Testis (tissue), 3 donors: ENCODE data around the gene BTG1. TPM values are rescaled to one million over a fixed set of nuclear protein-coding genes. Genes with fewer than 3 reads are reported as not detected.

Experiments
- DNase-seq: peaks from one replicate; pipeline ENCODE4 v3.0.0-alpha.2; 2019
- H3K27ac ChIP-seq, 2 donors: fragments of 200-600 bp; sonication (generic); one replicate each; pipeline ENCODE4 v1.5.1; 2019
- H3K27me3 ChIP-seq: fragments of 200-600 bp; sonication (generic); one replicate; pipeline ENCODE4 v1.5.1; 2019
- H3K36me3 ChIP-seq: fragments of 200-600 bp; sonication (generic); one replicate; pipeline ENCODE4 v1.5.1; 2017; ENCODE audit warnings: low read depth; ENCODE audit errors: missing control alignments
- H3K4me1 ChIP-seq: fragments of 200-600 bp; sonication (generic); one replicate; pipeline ENCODE4 v1.5.1; 2019
- H3K4me3 ChIP-seq, 2 donors: fragments of 200-600 bp; sonication (generic); one replicate each; pipeline ENCODE4 v1.5.1; 2017 to 2019
- H3K9me3 ChIP-seq: fragments of 200-600 bp; sonication (generic); one replicate; pipeline ENCODE4 v1.5.1; 2017
- POLR2A ChIP-seq: fragments of 450-650 bp; IDR thresholded peaks from one replicate; pipeline ENCODE4 v1.6.1; 2017; ENCODE audit warnings: antibody characterized with exemption, mild to moderate bottlenecking, moderate library complexity
- WGBS, 2 donors: methylation state at CpG; one replicate each; pipeline ENCODE4 v1.1.5; 2018; 5-methylcytosine and 5-hydroxymethylcytosine counted together
- intact Hi-C: fragments of 100-400 bp; cut with DNase I; formaldehyde crosslinking; loops from one replicate; pipeline ENCODE4 v1.15.1; 2023; ENCODE audit warnings: low total_unique reads
- polyA plus RNA-seq: library from polyadenylated mRNA; stranded (reverse); fragments of 350-450 nt; fragmentation: Illumina TruSeq; extraction: RNeasy Lipid Tissue Mini Kit (QIAGEN cat#74804); gene quantifications from one replicate; pipeline ENCODE4 v1.2.3, GENCODE V29; 2014; ENCODE audit warnings: low read depth, low replicate concordance; ENCODE audit not compliant: insufficient read depth
- total RNA-seq, 2 donors: library from RNA; depleted of rRNA; stranded (reverse); fragments of >200 nt; gene quantifications; one replicate each; pipeline ENCODE4 v1.2.3, GENCODE V29; 2016
- TF ChIP-seq, protein P1 (sequence below), 3 experiments: fragments of 450-650 bp in 2 of 3; fragments of 200-600 bp in 1 of 3; sonication (generic) in 1 of 3; IDR thresholded peaks; one replicate each; pipeline ENCODE4 v1.5.1; 2016 to 2019; ENCODE audit warnings: antibody characterized with exemption in 3 of 3, mild to moderate bottlenecking in 2 of 3, moderate library complexity in 1 of 3

BTG1 gene
- total and polyA plus RNA-seq, 3 donors from 2014 or later = 23.8 to 65.3 (median 37.0) TPM

DNA sequence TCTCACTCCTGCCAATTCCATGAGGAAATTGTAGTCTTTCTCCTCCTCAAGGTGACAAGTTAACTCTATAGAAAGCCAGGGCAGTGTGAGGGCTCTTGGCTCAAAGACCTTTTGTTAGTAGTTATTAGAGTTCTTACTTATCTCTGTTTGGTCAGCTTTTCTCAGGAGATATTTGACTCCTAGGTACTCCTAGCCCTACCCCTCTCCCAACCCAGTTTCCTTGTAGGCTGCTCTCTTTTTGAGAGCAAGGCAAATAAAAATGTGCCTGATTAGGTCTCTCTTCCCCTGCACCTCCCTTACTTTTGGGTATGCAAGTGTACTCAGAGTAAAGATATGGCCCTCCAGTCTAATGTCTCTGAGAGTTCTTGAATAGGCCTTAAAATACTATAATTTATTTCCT, 23.8 kb downstream of the BTG1 start:
- Histone ChIP-seq H3K27ac (no peak overlapping the region), H3K4me1 (no peaks in the 10 kb centered on the region), H3K27me3 (no peaks in the 10 kb centered on the region), H3K36me3 (no peaks in the 10 kb centered on the region), H3K4me3 (no peak overlapping the region), H3K9me3 (no peaks in the 10 kb centered on the region)
- TF ChIP-seq, protein P1, sequence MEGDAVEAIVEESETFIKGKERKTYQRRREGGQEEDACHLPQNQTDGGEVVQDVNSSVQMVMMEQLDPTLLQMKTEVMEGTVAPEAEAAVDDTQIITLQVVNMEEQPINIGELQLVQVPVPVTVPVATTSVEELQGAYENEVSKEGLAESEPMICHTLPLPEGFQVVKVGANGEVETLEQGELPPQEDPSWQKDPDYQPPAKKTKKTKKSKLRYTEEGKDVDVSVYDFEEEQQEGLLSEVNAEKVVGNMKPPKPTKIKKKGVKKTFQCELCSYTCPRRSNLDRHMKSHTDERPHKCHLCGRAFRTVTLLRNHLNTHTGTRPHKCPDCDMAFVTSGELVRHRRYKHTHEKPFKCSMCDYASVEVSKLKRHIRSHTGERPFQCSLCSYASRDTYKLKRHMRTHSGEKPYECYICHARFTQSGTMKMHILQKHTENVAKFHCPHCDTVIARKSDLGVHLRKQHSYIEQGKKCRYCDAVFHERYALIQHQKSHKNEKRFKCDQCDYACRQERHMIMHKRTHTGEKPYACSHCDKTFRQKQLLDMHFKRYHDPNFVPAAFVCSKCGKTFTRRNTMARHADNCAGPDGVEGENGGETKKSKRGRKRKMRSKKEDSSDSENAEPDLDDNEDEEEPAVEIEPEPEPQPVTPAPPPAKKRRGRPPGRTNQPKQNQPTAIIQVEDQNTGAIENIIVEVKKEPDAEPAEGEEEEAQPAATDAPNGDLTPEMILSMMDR (IDR thresholded peaks at IDR 0.05) = no peak
- TF ChIP-seq POLR2A = no peak
- intact Hi-C loops = no loop called here
- DNase-seq = no peak

DNA sequence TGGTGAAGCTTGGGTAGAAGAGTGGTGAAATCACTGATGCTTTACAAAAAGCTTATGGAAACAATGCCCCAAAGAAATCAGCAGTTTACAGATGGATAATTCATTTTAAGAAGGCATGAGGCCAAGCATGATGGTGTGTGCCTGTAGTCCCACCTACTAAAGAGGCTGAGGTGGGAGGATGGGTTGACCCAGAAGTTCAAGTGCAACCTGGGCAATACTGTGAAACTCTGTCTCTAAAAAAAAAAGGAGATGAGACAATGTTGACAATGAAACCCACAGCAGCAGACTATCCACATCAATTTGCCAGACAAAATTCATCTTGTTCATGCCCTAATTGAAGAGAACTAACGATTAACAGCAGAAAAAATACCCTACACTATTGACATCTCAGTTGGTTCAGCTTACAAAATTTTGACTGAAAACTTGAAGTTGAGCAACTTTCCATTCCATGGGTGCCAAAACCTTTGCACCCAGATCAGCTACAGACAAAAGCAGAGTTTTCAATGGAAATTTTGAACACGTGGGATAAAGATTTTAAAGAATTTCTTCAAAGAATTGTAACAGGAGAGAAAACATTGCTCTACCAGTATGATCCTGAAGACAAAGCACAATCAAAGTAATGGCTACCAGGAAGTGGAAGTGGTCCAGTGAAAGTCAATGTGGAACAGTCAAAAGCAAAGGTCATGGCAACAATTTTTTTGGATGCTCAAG, 26.7 kb downstream of the BTG1 start:
- no peak overlapping the region for H3K27ac ChIP-seq
- WGBS, 2 donors = 89 to 95% methylated on average over 2 of the region's 2 CpGs
- DNase-seq = no peak
- TF ChIP-seq, protein P1 (IDR thresholded peaks at IDR 0.05) = no peak
- TF ChIP-seq POLR2A = no peak
- no peaks in the 10 kb centered on the region for H3K27me3 ChIP-seq
- intact Hi-C loops = no loop called here
- H3K4me3 ChIP-seq = no peak overlapping the region
- H3K9me3 ChIP-seq = no peaks in the 10 kb centered on the region
- no peaks in the 10 kb centered on the region for H3K36me3 ChIP-seq
- H3K4me1 ChIP-seq = no peaks in the 10 kb centered on the region

DNA sequence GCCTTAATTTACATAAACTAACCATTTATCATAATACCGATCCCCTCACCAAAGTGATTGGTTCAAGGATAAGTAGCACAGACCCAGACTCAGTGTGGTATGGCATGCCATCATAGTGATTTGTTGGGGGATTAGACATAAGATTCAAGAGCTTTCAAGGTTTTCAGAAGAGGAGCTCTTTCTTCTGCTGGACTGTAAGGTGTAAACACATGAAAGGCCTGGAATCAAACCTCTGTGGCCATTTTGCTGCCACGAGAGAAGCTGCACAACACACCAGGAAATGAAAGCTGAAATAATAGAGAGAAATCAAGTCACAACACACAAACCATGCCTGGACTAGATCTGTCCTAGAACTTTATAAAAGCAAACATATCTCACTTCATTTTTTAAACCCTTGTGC, 30.8 kb downstream of the BTG1 start:
- 96 to 100% methylated on average over 2 of the region's 2 CpGs for WGBS, 2 donors
- H3K9me3 ChIP-seq = no peaks in the 10 kb centered on the region
- no peaks in the 10 kb centered on the region for H3K4me1 ChIP-seq
- H3K27ac ChIP-seq = no peak overlapping the region
- no peak for DNase-seq
- no peaks in the 10 kb centered on the region for H3K27me3 ChIP-seq
- no peak for TF ChIP-seq POLR2A
- TF ChIP-seq, protein P1 (IDR thresholded peaks at IDR 0.05) = no peak
- no peak overlapping the region for H3K4me3 ChIP-seq
- intact Hi-C loops = no loop called here
- no peaks in the 10 kb centered on the region for H3K36me3 ChIP-seq

DNA sequence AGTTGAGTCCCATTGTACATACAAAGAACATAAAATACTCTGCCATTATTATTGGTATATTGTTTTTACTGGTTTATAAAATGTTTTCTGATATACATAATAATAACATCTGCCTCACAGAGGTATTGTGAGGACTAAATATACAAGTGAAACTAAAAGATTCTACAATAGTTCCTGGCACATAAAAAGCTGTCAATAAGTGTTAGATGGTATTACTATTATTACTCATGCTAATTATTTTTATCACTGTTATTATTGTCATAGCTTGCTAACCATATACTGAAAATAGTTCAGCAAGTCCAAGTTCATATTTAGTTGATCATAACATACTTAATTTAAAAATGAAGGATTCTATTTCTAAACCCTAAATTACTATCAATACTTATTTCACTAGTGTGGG, 34.4 kb downstream of the BTG1 start:
- TF ChIP-seq, protein P1 (IDR thresholded peaks at IDR 0.05) = no peak
- TF ChIP-seq POLR2A = no peak
- Histone ChIP-seq H3K4me1 (peaks cover 11% of the 10 kb centered on the region), H3K9me3 (no peaks in the 10 kb centered on the region), H3K27me3 (no peaks in the 10 kb centered on the region), H3K36me3 (no peaks in the 10 kb centered on the region), H3K27ac (no peak overlapping the region), H3K4me3 (no peak overlapping the region)
- no peak for DNase-seq
- intact Hi-C loops = no loop called here

DNA sequence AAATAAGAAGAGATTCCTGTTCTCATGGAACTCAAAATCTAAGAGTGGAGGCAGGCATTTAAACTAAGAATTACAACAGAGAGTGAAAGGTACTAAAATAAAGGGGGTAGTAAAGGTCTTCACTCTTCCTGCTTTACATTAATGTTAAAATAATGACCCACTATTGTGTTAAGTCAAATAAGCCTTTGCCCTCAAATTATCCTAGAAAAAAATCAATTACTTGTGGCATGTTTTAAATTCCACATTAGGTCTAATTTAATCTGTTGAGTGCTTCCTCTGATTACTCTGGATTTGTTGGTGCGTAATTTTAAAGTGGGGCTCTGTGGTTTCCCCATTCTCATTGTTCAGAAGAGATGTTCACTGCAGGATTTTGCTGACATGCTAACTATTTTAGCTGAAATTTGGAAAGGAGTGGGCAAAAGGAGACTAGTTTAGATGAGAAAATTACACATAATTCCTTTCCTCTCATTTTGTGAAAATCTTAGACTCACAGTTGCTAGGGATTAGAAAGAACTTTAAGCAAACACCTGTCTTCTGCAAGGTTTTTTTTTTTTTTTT, 35.5 kb downstream of the BTG1 start:
- 92 to 94% methylated on average over 1 of the region's 1 CpG for WGBS, 2 donors
- Histone ChIP-seq H3K4me1 (peaks cover 11% of the 10 kb centered on the region), H3K27me3 (no peaks in the 10 kb centered on the region), H3K27ac (no peak overlapping the region), H3K36me3 (no peaks in the 10 kb centered on the region), H3K9me3 (no peaks in the 10 kb centered on the region), H3K4me3 (no peak overlapping the region)
- intact Hi-C loops = no loop called here
- no peak for DNase-seq
- TF ChIP-seq, protein P1 (IDR thresholded peaks at IDR 0.05) = no peak
- no peak for TF ChIP-seq POLR2A
